HG02981 (cell line): Measurements from ENCODE around the gene TBCK.

Source experiments
- ATAC-seq: cut with Tn5 transposase; IDR thresholded peaks from one replicate; pipeline ENCODE4 v1.9.1; 2021; ENCODE audit warnings: mild to moderate bottlenecking, moderate library complexity; ENCODE audit not compliant: unreplicated experiment

TBCK gene

GRCh38 chr4:106287353-106287969, 28.5 kb downstream of the TBCK start:
- no peak for ATAC-seq

DNA sequence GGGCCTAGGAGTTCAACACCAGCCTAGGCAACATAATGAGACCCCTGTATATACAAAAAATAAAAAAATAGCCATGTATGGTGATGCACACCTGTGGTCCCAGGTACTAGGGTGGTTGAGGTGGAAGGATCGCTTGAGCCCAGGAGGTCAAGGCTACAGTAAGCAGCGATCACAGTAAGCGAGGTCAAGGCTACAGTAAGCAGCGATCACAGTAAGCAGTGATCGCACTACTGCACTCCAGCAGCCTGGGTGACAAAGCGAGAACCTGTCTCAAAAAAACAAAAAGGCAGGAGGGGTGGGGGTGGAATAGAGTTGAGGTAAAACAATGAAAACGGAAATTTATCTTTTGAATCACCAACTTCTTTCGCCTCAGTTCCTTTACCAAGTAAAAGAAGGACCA, 29.4 kb downstream of the TBCK start:
- ATAC-seq = no peak

DNA sequence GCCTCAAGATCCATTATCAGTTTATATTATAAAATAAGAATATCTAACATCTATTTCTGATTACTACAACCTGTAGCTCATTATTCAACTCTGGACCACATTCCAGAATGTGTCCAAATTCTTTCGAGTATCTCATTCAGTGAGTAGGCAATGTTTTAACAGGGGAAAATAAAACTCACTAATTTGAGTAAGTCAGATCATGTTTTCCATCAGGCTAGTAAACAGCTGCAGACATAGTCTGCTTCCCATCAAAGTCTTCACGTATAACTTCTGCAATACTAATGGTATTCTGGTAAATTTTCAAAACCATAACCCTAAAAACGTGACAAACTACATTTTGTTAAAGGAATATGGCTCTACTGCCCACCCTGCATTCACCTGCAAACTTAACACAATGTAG, 31.8 kb downstream of the TBCK start:
- no peak for ATAC-seq

GRCh38 chr4:106277140-106277675, 38.8 kb downstream of the TBCK start:
- no peak for ATAC-seq

- no peak for ATAC-seq
These were observed 42.2 kb downstream of the TBCK start for GRCh38 chr4:106273831-106274230.

DNA sequence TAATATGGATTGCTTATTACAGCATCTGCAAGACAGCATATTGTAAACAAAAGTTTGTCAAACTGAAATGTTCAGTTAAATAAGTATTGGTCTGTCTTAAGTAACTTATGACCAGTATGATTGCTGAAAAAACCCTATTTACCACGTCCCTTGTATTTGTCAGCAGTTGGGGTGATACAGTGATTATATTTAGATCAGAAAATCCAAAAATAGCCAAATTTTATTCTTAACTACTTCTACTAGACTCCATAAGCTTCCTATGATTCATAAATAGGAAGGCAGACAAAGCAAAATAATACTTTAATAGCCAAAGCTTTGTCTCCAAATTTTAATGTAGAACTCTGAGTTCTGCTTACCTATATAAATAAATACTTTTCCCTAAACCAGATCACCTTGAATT, 45.3 kb downstream of the TBCK start:
- no peak for ATAC-seq

- ATAC-seq = no peak
These were observed 46.3 kb downstream of the TBCK start for GRCh38 chr4:106269711-106270110.

DNA sequence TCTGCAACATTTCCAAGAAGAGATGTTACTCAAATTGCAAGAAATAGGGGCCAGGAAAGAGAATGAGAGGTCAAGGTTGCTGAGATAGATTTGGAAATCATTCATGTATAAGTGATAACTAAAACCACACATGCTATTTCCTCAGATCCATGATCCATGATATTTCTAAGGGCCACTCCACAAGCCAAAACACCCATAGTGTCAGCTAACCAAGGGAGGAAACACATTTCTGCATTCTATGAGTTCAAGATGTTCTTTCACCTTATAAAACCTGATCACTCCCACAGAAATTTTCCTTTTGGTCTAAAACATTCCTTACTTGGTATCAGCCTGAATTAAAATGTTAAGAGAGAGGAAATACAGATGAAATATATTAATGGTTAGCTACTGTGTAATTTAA, 47.2 kb downstream of the TBCK start:
- ATAC-seq = no peak

GRCh38 chr4:106266201-106266600, 49.8 kb downstream of the TBCK start:
- ATAC-seq = peak; percentile 59

DNA sequence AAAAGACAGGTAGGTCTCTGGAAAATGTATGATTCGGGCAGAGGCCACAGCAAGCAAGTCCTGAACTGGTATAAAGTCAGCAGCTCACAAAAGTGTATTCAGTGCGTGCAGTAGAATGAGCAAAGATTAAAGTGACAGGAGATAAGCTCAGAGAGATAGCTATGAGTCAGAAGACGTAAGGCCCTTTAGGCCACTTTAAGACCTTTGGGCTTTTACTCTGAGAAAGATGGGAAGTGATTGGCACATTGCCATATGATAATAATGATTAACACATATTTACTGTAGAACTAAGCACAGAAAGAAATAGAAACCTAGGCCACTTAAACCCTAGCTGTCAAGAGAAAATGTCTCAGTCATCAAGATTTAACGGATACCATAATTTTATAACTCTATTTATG, 51.7 kb downstream of the TBCK start:
- ATAC-seq = no peak

GRCh38 chr4:106263594-106264330, 52.2 kb downstream of the TBCK start:
- no peak for ATAC-seq

- ATAC-seq = no peak
These were observed 54.0 kb downstream of the TBCK start for GRCh38 chr4:106261980-106262379.

- ATAC-seq = no peak
These were observed 57.6 kb downstream of the TBCK start for GRCh38 chr4:106258145-106259045.

- no peak for ATAC-seq
These were observed 59.8 kb downstream of the TBCK start for GRCh38 chr4:106256190-106256589.

DNA sequence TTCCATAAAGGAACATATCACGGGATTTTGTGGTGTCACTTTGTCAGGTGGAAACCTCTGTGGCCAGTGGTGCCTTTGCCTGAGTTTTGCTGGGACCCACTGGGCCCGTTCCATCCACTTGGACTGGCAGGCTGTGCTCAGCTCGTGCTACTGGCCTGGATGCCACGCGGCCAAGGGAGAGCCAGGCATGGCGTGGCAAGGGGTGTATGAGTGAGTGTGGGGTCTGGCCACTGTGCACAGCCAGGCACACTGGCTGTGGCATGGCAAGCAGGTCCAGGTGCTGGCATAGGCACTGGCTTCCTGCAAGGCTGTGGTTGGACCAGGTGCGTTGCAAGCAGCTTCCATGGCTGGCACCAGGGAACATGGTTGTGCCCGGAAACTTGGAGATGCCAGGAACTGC, 60.8 kb downstream of the TBCK start:
- ATAC-seq = no peak

DNA sequence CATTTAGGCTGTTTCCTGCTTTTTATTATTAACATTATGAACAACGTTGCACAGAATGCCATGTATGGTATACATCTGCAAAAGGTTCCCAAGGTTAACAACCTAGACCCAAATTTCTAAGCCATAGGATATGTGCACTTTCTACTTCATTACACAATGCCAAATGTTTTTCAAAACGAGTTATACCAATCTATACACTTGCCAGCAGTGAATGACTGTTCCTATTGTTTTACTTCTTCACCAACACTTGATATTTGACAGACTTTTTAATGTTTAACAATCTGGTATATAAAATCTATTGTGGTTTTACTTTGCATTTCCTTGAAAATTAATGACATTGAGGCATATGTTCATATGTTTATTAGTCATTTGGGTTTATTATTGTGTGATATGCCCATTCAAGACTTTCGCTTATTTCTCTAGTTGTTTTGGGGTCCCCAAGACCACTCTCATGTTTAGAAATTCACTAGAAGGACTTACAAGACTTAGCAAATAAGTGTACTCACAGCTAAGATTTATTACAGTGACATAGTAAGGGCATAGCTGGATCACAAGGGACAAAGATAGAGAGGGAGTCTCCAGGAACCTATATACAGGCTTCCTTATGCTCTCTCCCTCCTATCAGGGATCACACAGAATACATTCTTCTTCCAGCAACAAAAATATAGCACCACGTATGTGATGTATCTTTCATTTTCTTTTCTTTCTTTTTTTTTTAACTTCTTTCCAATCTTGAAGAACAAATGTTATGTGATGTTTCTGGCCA, 62.5 kb downstream of the TBCK start:
- ATAC-seq = no peak

GRCh38 chr4:106247600-106247999, 68.4 kb downstream of the TBCK start:
- no peak for ATAC-seq

- ATAC-seq = no peak
These were observed 69.6 kb downstream of the TBCK start for GRCh38 chr4:106246441-106246840.

- ATAC-seq = no peak
These were observed 70.8 kb downstream of the TBCK start for GRCh38 chr4:106245176-106245575.

DNA sequence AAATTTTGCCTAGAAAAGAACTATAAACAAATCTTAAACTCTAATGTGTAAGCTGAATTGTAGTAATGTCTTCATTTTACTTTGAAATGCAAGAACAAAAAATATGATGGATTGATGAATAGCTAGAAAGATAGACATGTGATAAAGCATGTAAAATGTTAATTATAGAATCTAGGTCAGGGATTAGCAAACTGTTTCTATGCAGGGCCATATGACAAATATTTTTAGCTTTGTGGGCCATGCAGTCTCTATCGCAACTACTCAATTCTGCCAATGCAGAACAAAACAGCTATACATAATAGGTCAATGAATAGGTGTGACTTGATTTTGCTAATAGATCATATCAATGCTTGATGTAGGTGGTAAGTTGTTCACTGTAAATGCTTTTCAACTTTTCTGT, 75.3 kb downstream of the TBCK start:
- no peak for ATAC-seq
